Astrocyte of the spinal cord (primary cell): ENCODE measurements around the gene NHERF1.
A peak's percentile ranks its signal among the peaks of the same experiment; 100 is the strongest.

Experiments used
- DNase-seq: peaks from one replicate; pipeline ENCODE4 v3.0.0; 2011; ENCODE audit warnings: low read depth, low spot score
- H3K4me3 ChIP-seq: 2 replicates; pipeline ENCODE4 v1.5.1; 2011; ENCODE audit warnings: low read depth, mild to moderate bottlenecking, low read length, moderate library complexity
- CTCF ChIP-seq: IDR thresholded peaks from 2 replicates; pipeline ENCODE4 v1.5.1; 2012; ENCODE audit warnings: low read depth, mild to moderate bottlenecking, low read length, inconsistent platforms
- in situ Hi-C: cut with HindIII; loops from 2 replicates; pipeline ENCODE4 v1.10.0; 2017; ENCODE audit warnings: low sequenced_read_pairs

Gene NHERF1

GRCh38 chr17:74752822-74753401 is 4.5 kb downstream of the NHERF1 start:
- in situ Hi-C loops, result no loop called here
- H3K4me3 ChIP-seq, result no peak overlapping the region
- no peak for TF ChIP-seq CTCF
- no peak for DNase-seq

GRCh38 chr17:74754832-74755231 is 6.4 kb downstream of the NHERF1 start:
- no peak overlapping the region for H3K4me3 ChIP-seq
- DNase-seq, result no peak
- TF ChIP-seq CTCF, result no peak
- in situ Hi-C loops, result no loop called here

GRCh38 chr17:74755533-74755932 is 7.1 kb downstream of the NHERF1 start:
- H3K4me3 ChIP-seq, result no peak overlapping the region
- DNase-seq, result no peak
- in situ Hi-C loops, result no loop called here
- no peak for TF ChIP-seq CTCF

GRCh38 chr17:74756891-74757290 is 8.5 kb downstream of the NHERF1 start:
- no peak for DNase-seq
- no peak for TF ChIP-seq CTCF
- no peak overlapping the region for H3K4me3 ChIP-seq
- in situ Hi-C loops, result no loop called here

GRCh38 chr17:74757502-74757901 is 9.1 kb downstream of the NHERF1 start:
- TF ChIP-seq CTCF, result no peak
- in situ Hi-C loops, result no loop called here
- DNase-seq, result no peak
- no peak overlapping the region for H3K4me3 ChIP-seq

- no peak for TF ChIP-seq CTCF
- peak; percentile 33 for DNase-seq
- in situ Hi-C loops, result no loop called here
- H3K4me3 ChIP-seq, result no peak overlapping the region
Measured at GRCh38 chr17:74757931-74758847, 9.8 kb downstream of the NHERF1 start.
